DND-41 (cell line): ENCODE measurements around the gene ADAM15.

ENCODE experiments used
- ATAC-seq: fragments of 200-7000 bp; cut with Tn5 transposase; 3 replicates; pipeline ENCODE4 v1.9.1; 2021; ENCODE audit warnings: low read depth; ENCODE audit not compliant: insufficient read depth
- DNase-seq: peaks from one replicate; pipeline ENCODE4 v3.0.0-alpha.2; 2020
- H2AFZ ChIP-seq: 2 replicates; pipeline ENCODE4 v1.6.0; 2012; ENCODE audit warnings: low read depth, low read length
- H3K27ac ChIP-seq: 2 replicates; pipeline ENCODE4 v1.5.1; 2012; ENCODE audit warnings: low read length, inconsistent platforms
- H3K27me3 ChIP-seq: fragments of 200-600 bp; sonication (generic); 2 replicates; pipeline ENCODE4 v1.6.0; 2012; ENCODE audit warnings: low read length, mild to moderate bottlenecking, inconsistent platforms; ENCODE audit not compliant: insufficient read depth, poor library complexity
- H3K36me3 ChIP-seq: 2 replicates; pipeline ENCODE4 v1.5.1; 2012; ENCODE audit warnings: low read length, inconsistent platforms; ENCODE audit not compliant: insufficient read depth
- H3K4me1 ChIP-seq: 2 replicates; pipeline ENCODE4 v1.5.1; 2012; ENCODE audit warnings: mild to moderate bottlenecking, low read length; ENCODE audit not compliant: insufficient read depth
- H3K4me2 ChIP-seq: 2 replicates; pipeline ENCODE4 v1.6.0; 2012; ENCODE audit warnings: mild to moderate bottlenecking, moderate library complexity, low read length, inconsistent platforms; ENCODE audit not compliant: insufficient read depth
- H3K4me3 ChIP-seq, 2 experiments: fragments of 200-600 bp in 1 of 2; shearing (Covaris generic) in 1 of 2; 2 replicates each; pipeline ENCODE4 v1.5.1; 2012 to 2016; ENCODE audit warnings: inconsistent platforms in 2 of 2, low read length in 2 of 2, mild to moderate bottlenecking in 2 of 2, low read depth in 1 of 2, moderate library complexity in 1 of 2
- H3K79me2 ChIP-seq: 2 replicates; pipeline ENCODE4 v1.6.0; 2012; ENCODE audit warnings: low read length, inconsistent platforms; ENCODE audit not compliant: insufficient read depth
- H3K9ac ChIP-seq: 2 replicates; pipeline ENCODE4 v1.6.0; 2012; ENCODE audit warnings: low read depth, mild to moderate bottlenecking, inconsistent platforms, low read length, moderate library complexity
- H3K9me3 ChIP-seq: 2 replicates; pipeline ENCODE4 v1.5.1; 2012; ENCODE audit warnings: low read length, moderate library complexity, mild to moderate bottlenecking, inconsistent platforms; ENCODE audit not compliant: insufficient read depth, severe bottlenecking
- H4K20me1 ChIP-seq: 2 replicates; pipeline ENCODE4 v1.6.0; 2012; ENCODE audit warnings: low read length; ENCODE audit not compliant: insufficient read depth
- CTCF ChIP-seq: IDR thresholded peaks from 2 replicates; pipeline ENCODE4 v1.5.1; 2012; ENCODE audit warnings: borderline replicate concordance, low read length, moderate library complexity, mild to moderate bottlenecking; ENCODE audit not compliant: poor library complexity, severe bottlenecking; ENCODE audit errors: extremely low read depth
- EZH2 ChIP-seq: IDR thresholded peaks from 3 replicates; pipeline ENCODE4 v1.6.1; 2012; ENCODE audit warnings: borderline replicate concordance, low read depth, mild to moderate bottlenecking, moderate library complexity, low read length, inconsistent platforms; ENCODE audit not compliant: severe bottlenecking

ADAM15 gene

GRCh38 chr1:155013632-155014031 is 37.5 kb upstream of the ADAM15 start:
- Histone ChIP-seq H3K4me3 (no peak overlapping the region), H3K4me2 (no peak overlapping the region), H4K20me1 (peaks cover 64% of the 10 kb centered on the region), H2AFZ (no peak overlapping the region), H3K9me3 (no peaks in the 10 kb centered on the region), H3K4me1 (peaks cover 20% of the 10 kb centered on the region), H3K9ac (no peak overlapping the region), H3K79me2 (no peaks in the 10 kb centered on the region), H3K27ac (no peak overlapping the region), H3K27me3 (peaks cover 16% of the 10 kb centered on the region), H3K36me3 (no peaks in the 10 kb centered on the region)
- no peak for ATAC-seq
- peak; percentile 32 for DNase-seq
- TF ChIP-seq CTCF (no peak), EZH2 (no peak)

GRCh38 chr1:155014709-155015508 is 36.2 kb upstream of the ADAM15 start:
- ATAC-seq (no peak), DNase-seq (no peak)
- peaks cover 20% of the 10 kb centered on the region for H3K4me1 ChIP-seq
- H4K20me1 ChIP-seq, result peaks cover 71% of the 10 kb centered on the region
- no peaks in the 10 kb centered on the region for H3K9me3 ChIP-seq
- no peak overlapping the region for H3K9ac ChIP-seq
- H3K27ac ChIP-seq, result no peak overlapping the region
- H2AFZ ChIP-seq, result no peak overlapping the region
- H3K79me2 ChIP-seq, result no peaks in the 10 kb centered on the region
- H3K4me2 ChIP-seq, result no peak overlapping the region
- no peak overlapping the region for H3K4me3 ChIP-seq
- H3K36me3 ChIP-seq, result no peaks in the 10 kb centered on the region
- no peak for TF ChIP-seq CTCF
- TF ChIP-seq EZH2, result no peak
- H3K27me3 ChIP-seq, result peaks cover 29% of the 10 kb centered on the region

GRCh38 chr1:155015527-155016230 is 35.4 kb upstream of the ADAM15 start:
- H3K4me1 ChIP-seq, result peaks cover 13% of the 10 kb centered on the region
- peaks cover 66% of the 10 kb centered on the region for H4K20me1 ChIP-seq
- TF ChIP-seq EZH2, result no peak
- TF ChIP-seq CTCF, result no peak
- no peak overlapping the region for H3K27ac ChIP-seq
- ATAC-seq (no peak), DNase-seq (no peak)
- H2AFZ ChIP-seq, result no peak overlapping the region
- H3K4me3 ChIP-seq, result no peak overlapping the region
- no peaks in the 10 kb centered on the region for H3K79me2 ChIP-seq
- no peak overlapping the region for H3K9ac ChIP-seq
- H3K36me3 ChIP-seq, result no peaks in the 10 kb centered on the region
- no peaks in the 10 kb centered on the region for H3K9me3 ChIP-seq
- no peak overlapping the region for H3K4me2 ChIP-seq
- H3K27me3 ChIP-seq, result peaks cover 30% of the 10 kb centered on the region
